ENCODE data around the gene ZFAND3.

- TF ChIP-seq, protein P1, sequence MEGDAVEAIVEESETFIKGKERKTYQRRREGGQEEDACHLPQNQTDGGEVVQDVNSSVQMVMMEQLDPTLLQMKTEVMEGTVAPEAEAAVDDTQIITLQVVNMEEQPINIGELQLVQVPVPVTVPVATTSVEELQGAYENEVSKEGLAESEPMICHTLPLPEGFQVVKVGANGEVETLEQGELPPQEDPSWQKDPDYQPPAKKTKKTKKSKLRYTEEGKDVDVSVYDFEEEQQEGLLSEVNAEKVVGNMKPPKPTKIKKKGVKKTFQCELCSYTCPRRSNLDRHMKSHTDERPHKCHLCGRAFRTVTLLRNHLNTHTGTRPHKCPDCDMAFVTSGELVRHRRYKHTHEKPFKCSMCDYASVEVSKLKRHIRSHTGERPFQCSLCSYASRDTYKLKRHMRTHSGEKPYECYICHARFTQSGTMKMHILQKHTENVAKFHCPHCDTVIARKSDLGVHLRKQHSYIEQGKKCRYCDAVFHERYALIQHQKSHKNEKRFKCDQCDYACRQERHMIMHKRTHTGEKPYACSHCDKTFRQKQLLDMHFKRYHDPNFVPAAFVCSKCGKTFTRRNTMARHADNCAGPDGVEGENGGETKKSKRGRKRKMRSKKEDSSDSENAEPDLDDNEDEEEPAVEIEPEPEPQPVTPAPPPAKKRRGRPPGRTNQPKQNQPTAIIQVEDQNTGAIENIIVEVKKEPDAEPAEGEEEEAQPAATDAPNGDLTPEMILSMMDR (conservative IDR thresholded peaks at IDR 0.05; ENCODE audit: low read depth, low read length) = no peak
- no peak for TF ChIP-seq EZH2 (IDR thresholded peaks at IDR 0.05; ENCODE audit: borderline replicate concordance, low read depth, low read length, poor library complexity, severe bottlenecking)
Observed at GRCh38 chr6:38015341-38015740, 195.8 kb downstream of the ZFAND3 start.
